Occipital lobe (tissue), 2 donors: ENCODE measurements around the gene WDCP. TPM values are rescaled to one million over a fixed set of nuclear protein-coding genes. Genes with fewer than 3 reads are reported as not detected.
"Not testable (repeated sequence)": the region's sequence is repeated elsewhere in the genome, so short reads cannot be mapped to it uniquely, and the experiment has no call there.

Experiments used
- DNase-seq: peaks from one replicate; lab custom pipeline; 2025; lab: John Stamatoyannopoulos, UW
- total RNA-seq: library from RNA; depleted of rRNA; stranded (reverse); fragments of >200 nt; gene quantifications from one replicate; pipeline ENCODE4 v1.2.3, GENCODE V29; 2014

Gene WDCP, protein sequence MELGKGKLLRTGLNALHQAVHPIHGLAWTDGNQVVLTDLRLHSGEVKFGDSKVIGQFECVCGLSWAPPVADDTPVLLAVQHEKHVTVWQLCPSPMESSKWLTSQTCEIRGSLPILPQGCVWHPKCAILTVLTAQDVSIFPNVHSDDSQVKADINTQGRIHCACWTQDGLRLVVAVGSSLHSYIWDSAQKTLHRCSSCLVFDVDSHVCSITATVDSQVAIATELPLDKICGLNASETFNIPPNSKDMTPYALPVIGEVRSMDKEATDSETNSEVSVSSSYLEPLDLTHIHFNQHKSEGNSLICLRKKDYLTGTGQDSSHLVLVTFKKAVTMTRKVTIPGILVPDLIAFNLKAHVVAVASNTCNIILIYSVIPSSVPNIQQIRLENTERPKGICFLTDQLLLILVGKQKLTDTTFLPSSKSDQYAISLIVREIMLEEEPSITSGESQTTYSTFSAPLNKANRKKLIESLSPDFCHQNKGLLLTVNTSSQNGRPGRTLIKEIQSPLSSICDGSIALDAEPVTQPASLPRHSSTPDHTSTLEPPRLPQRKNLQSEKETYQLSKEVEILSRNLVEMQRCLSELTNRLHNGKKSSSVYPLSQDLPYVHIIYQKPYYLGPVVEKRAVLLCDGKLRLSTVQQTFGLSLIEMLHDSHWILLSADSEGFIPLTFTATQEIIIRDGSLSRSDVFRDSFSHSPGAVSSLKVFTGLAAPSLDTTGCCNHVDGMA
- 23.7 TPM for total RNA-seq

DNA sequence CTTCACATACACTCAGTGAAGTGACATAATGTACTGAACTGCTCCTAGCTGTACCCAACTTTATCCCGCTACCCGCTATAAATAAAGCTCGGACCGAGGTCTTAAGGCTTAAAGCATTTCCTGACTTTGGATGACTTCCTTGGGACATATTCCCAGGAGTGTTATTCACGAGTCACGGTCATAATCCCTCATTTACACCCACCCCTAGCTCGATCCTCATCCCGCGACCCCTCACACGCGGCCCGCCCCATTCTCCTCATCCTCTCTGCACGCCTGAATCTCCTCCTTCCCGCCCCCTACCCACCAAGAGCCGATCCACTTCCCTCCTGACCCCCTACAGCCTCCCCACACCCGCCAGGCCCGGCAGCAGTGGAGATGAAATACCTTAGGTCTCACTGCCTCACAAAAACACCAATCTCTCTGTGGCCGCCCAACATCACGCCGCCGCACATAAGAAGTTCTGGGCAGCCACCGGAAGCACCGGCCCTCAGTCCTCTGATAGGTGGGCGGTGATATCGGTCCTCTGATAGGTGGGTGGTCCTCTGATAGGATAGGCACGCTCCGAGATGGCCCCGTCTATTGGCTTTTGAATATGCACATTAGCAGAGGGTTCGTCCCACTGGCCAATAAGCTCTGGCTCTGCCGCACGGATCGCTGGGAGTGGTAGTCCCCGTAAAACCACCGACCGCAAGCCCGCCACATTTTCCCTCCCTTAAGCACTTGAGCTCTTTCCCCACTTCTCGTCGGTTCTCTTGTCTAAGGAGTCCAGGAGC, at the start of gene WDCP:
Gene WDCP, minus strand, starts transcription at position 462 of the 773 bp plus-strand sequence. CDS start 7,897 bp downstream, outside the sequence.
- DNase-seq: peak; percentile 97

DNA sequence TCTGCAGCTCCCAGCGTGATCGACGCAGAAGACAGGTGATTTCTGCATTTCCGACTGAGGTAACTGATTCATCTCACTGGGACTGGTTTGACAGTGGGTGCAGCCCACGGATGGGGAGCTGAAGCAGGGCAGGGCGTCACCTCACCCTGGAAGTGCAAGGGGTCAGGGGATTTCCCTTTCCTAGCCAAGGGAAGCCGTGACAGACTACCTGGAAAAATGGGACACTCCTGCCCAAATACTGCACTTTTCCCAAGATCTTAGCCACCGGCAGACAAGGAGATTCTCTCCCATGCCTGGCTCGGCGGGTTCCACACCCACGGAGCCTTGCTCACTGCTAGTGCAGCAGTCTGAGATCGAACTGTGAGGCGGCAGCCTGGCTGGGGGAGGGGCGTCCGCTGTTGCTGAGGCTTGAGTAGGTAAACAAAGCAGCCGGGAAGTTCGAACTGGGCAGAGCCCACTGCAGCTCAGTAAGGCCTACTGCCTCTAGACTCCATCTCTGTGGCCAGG, 48.0 kb upstream of the WDCP start:
- DNase-seq: not testable (repeated sequence)

DNA sequence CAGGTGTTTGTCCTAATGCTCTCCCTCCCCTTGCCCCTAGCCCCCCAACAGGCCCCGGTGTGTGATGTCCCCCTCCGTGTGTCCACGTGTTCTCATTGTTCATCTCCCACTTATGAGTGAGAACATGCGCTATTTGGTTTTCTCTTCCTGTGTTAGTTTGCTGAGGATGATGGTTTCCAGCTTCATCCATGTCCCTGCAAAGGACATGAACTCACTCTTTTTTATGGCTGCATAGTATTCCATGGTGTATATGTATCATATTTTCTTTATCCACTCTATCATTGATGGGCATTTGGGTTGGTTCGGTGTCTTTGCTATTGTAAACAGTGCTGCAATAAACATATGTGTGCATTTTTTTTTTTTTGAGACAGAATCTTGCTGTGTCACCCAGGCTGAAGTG, 46.1 kb upstream of the WDCP start:
- DNase-seq: not testable (repeated sequence)

DNA sequence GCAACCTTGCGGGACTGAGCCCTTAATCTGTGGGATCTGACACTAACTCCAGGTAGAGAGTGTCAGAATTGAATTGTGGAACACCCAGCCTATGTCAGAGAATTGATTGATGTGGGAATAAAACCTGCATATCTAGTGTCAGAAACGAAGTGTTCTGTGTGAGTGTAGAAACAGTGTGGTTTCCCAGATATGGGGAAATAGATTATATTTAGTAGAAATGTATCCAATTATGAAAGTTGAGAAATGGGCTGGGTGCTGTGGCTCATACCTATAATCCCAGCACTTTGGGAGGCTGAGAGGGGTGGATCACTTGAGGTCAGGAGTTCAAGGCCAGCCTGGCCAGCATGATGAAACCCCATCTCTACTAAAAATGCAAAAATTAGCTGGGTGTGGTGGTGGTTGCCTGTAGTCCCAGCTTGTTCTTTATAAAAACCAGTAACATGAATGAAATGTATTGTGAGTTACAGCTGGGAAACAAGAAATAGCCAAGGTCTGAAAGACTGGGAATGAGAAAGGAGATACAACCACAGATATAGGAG, 41.7 kb upstream of the WDCP start:
- DNase-seq: no peak

DNA sequence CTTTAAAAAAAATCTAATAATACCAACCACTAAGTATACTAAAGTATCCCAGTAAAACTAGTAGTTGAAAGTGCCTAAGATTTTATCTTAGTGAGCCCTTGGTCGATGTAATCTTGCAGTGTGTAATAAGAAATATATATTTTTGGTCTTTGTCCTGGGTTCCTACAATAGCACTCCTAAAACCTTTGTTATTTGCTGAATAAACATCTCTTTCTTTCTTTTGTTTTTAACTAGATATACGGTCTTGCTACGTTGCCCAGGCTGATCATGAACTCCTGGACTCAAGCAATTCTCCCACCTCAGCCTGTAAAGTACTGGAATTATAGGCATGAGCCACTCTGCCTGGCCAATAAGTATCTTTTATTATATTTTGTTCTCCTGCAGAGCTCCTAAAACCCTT, 39.8 kb upstream of the WDCP start:
- no peak for DNase-seq

DNA sequence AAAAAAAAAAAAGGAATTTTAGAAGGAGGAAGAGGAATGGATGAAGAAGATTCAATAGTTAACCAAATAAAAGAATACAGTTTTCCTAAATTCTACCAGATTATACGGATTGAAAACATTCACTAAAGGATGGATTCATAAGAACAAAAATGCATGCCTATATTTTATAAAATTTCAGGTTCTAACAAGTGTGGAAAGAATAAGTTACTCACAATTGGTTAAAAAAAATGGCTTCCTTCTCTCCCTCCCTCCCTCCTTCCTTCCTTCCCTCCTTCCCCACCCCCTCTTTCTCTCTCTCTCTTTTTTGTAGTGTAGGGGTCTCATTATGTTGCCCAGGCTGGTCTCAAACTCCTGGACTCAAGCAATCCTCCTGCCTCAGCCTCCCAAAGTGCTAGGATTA, 39.0 kb upstream of the WDCP start:
- DNase-seq: no peak

DNA sequence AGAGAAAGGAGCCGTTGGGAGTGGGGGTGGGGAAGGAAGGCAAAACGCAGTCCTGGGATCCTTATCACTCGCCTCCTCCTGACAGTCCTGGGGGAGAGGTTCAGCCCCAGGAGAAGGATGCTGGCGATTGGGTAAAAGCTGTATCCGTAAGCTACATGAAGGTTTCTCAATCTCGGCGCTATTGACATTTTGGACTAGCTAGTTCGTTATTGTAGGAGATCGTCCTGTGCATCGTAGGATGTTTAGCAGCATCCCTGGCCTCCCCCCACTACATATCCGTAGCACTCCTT, 38.0 kb upstream of the WDCP start:
- DNase-seq: no peak

DNA sequence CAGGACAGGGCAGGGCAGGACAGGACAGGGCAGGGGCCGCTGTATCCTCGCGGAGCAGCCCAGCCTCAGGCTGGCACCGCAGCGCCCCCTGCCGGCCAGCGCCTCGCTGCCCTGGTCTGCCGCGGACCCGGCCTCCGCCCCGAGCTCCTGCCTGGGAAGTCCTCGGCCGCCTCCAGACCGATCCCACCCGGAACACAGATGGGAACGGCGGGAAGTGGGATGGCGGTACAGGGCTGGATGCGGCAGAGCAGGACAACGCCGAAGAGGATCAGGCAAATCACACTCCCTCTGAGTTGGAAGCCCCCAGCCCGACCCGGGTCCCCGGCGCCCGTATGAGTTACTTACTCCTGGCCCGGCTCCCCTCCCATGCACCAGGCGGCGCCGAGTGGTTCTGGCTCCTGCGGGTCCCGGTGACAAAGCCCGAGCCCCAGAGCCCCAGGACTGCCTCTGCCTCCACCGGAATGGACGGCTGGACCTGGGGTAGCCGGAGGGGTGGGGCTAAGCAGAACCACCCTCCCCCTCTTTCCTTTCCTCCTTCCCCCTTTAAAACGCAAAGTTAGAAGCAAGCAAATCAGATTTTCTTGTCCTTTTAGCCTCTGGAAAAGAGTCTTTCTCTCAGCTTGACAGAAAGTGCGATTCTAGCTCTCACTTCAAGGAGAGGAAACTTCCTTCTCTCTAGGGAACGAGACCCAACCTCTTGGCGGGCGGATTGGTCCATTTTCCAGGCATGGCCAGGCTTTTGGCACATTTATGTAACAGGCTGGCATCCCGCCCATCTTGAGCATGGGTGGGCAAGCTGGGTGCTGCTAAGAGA, 37.4 kb upstream of the WDCP start, which contains the start of gene TP53I3:
Gene TP53I3, minus strand, starts transcription at position 449 of the 814 bp plus-strand sequence. CDS start 508 bp downstream, outside the sequence.
- DNase-seq: peak; percentile 68

DNA sequence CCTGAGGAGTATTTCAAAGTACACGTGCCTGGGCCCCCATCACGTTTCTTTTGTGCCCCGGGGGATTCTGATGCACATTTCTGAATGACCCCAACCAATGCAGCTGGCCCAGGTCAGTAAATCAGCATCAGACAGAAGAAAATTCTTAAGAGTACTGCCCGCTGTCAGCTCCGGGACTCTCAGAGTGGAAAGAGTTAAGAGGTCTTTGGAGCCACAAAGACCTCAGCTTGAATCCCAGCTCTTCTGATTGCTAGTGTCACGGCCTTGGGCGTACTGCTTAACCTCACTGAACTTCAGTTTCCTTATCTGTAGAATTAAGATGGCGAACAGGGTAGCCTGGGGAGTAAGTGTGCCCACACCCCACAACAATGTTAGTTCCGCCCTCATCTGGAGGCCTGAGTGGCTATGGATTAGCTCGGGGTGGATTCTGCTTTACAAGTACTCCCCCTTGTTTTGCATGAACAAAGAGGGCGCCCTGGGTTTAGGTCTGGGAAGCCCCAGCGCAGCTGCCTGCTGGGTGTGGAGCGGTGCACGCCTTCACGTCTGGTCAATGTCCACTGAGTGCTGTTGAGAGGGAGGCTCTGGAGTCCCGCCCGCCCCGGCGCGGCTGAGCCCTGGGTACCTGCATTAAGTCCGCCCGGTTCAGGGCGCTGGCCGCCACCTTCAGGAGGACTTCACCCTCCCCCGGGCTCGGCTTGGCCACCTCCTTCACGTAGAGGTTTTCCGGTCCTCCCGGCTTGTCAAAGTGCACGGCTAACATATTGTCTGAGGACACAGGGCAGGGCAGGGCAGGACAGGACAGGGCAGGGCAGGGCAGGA, 36.6 kb upstream of the WDCP start:
- no peak for DNase-seq

DNA sequence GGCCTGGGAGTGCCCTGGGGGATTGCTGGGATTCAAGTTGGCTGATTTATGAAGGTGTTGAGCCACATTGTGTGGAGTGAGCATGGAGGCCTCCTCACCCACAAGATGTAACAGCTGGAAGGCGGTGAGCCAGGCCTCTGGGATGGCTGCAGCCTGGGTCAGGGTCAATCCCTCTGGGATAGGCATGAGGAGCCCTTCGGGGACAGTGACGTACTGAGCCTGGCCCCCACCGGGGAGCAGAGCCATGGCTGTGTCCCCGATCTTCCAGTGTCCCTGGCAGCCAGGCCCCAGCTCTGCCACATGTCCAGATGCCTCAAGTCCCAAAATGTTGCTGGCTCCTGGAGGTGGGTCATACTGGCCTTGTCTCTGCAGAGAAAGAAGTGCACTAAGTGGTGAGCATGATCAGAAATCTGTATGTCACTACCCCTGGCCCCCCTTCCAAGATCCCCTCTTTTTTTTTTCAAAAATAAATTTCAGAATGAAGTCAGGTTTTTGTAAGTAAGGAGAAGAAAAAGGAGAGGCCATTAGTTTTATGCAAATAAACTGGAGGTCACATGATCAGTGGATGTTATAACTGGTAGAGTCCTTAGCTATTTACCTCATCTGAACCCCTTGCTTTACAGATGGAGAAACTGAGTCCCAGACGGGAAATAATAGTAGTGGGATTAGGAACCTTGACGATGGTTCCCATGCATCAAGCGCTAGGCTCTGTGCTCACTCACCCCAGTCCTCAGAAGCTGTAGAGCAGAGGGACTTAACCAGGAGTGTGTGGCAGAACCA, 35.8 kb upstream of the WDCP start:
- no peak for DNase-seq

DNA sequence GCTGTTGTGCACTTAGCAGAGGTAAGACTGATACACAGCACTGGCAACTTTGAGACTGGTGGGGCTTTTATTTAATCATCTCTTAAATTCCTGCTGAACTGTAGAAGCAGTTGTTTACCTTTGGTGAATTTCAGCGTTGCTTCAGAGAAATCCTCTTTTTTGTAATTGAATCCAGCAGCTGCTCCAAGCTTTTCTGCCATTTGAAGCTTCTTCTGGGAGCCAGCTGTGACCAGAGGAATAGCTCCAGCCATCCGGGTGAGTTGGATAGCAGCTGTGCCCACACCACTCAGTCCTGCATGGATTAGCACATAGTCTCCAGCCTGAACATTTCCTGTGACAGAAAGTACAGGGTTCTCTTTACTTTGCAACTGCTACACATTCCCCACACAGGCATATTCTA, 33.5 kb upstream of the WDCP start:
- no peak for DNase-seq

DNA sequence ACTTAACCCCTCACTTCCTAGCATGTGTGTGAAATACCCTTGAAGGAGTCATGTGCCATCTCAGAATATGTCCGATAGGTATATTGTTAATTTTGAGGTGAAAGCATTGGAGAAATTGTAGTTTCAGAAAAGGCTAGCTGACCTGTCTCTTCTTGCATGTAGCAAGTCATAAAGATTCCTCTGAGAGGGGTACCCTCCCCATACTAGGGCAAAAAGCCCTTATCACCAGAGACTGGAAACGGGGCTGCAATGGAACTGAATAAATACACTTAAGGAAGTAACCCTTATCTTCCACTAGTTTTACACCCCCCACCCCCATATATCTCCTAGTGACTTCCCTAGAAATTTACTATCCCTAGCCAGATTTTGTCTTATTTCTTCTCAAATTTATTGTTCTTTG, 30.7 kb upstream of the WDCP start:
- no peak for DNase-seq

DNA sequence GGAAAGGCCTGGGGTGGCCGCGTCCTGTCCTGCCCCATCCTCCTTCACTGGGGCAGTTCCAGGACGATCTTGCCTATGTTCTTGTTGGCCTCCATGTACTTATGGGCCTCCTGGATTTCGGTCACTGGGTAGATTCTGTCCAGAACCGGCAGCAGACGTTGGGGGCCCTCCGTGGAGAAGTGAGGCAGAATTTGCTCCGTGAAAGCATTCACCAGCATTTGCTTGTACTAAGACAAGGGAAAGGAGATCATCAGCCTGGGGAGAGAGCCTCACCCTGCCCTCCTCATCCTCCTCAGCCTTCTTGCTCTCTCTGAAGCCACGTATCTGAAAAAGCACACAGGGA, 30.3 kb upstream of the WDCP start:
- no peak for DNase-seq

DNA sequence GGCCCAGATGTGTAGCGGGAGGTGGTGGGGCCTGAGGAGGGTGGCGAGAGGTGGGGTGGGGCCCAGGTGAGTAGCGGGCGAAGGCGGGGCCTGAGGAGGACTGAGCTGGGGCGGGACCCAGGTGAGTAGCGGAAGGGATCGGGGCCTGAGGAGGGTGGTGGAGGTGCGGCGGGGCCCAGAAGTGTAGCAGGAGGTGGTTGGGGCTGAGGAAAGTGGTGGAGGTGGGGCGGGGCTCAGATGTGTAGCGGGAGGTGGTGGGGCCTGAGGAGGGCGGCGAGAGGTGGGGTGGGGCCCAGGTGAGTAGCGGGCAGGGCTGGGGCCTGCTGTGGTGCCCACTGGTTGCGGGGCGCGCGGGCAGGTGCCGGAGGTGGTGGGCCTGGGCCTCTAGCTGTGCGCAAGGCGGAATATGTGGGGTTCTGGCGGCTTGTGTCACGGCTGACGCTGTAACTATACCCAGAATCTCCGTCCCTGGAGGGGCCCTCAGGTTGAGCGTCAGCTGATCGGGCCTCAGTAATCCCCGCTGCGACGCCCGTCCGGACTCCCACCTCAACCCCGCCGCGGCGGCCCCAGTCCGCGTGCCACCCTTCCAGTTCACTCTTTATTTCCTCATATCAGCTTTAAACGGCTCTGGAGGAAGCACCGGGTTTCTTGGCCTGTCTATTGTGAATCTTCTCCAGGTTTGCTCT, 29.8 kb upstream of the WDCP start:
- DNase-seq: no peak

DNA sequence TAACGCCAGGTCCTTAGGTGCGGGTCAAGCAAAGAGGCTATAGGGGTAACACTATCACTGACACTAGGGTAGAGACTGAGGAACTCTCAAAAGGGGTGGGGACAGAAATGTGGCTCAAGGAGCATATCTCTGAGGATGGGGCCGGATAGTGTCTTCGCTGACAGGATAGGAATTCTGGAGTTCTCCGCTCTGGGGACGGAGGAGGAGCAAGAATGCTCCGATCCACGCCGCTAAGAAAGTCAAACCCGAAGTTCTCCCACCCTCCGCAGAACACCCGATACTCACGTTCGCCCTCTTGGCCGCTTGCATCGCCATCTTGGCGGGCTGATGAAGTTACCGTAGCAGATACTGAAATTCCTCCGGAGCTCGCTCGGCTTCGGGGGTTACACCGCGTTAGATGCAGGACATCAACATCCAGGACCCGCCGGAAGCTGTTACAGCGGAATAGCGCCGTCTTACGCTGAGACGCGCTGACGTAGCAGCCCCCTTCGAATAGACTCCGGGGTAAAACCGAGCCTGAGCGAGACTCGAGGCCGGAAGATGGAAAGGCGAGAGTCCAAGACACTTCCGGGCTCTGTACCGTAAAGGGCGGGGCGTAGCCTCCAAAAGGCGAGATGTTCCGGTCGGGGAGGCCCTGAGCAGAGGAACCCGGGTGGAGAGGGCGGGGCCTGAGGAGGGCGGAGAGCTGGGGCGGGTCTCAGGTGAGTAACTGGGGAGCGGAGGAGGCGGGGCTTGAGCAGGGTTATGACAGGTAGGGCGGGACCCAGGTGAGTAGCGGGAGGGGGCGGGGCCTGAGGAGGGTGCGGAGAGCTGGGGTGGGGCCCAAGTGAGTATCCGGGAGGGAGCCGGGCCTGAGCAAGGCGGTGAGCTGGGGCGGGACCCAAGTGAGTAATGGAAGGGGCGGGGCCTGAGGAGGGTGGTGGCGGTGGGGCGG, 29.0 kb upstream of the WDCP start, which contains the start of gene SF3B6:
Gene SF3B6, minus strand, starts transcription at position 412 of the 934 bp plus-strand sequence. Its CDS starts 97 bp downstream, at position 315.
- DNase-seq: peak; percentile 98

DNA sequence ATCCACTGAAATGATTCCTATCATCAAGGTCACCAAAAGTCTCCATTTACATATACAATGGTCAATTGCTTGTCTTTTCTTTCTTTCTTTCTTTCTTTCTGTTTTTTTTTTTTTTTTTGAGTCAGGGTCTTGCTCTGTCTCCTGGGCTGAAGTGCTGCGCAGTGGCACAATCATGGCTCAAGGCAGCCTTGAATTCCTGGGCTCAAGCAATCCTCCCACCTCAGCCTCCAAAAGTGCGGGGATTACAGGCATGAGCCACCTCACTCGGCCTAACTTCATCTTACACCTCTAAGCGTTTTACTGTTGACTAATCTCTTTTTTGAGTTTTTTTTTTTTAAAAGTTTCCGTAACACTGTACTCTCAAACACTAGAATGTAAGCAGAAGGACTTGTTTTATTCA, 28.1 kb upstream of the WDCP start:
- DNase-seq: no peak

DNA sequence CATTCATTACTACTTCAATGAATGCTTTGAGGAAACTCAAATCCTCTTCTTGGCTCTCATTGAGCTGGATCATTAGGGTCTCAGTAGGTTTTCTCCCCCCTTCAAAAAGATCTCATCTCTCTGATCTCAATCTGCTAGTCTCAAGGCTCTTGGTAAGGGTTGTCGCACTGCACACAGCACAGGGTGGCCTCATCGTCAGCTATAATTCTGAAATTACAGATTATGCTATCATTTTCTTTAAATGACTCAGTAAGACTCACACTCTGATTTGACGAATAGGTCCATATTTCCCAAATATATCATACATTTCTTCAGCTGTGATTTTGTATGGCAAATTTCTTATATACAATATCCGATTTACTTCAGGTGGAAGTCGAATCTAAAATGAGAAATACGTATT, 26.6 kb upstream of the WDCP start:
- DNase-seq: no peak
